GM18519 (cell line): ENCODE measurements around the gene SNAP29.
"Not testable (repeated sequence)": the region's sequence is repeated elsewhere in the genome, so short reads cannot be mapped to it uniquely, and the experiment has no call there.

ENCODE experiments used
- ATAC-seq: cut with Tn5 transposase; IDR thresholded peaks from one replicate; pipeline ENCODE4 v1.9.1; 2021; ENCODE audit warnings: mild to moderate bottlenecking, moderate library complexity; ENCODE audit not compliant: unreplicated experiment, low FRiP score

SNAP29 gene

GRCh38 chr22:20926243-20926642, 67.4 kb downstream of the SNAP29 start:
- ATAC-seq = no peak

GRCh38 chr22:20927940-20928572, 69.2 kb downstream of the SNAP29 start:
- no peak for ATAC-seq

GRCh38 chr22:20928573-20928967, 69.8 kb downstream of the SNAP29 start:
- no peak for ATAC-seq

DNA sequence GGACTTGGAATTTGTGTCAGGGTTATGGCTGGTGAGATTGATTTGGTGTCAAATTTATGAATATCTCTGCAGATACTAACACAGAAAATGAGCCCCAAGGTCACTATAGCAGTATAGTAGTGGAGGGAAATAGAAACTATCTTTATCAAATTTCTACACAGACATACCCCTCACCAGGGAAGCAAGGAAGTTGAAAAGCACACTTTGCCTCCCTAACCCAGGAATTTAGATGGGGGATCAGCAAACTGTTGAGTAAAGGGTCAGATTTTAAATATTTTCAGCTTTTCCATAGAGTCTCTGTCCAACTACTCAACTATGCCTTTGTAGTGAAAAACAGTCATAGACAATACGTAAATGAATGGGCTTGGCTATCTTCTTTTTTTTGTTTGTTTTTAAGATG, 71.2 kb downstream of the SNAP29 start:
- no peak for ATAC-seq

- ATAC-seq = not testable (repeated sequence)
Observed at GRCh38 chr22:20930435-20930834, 71.6 kb downstream of the SNAP29 start.

- no peak for ATAC-seq
Observed at GRCh38 chr22:20931126-20931654, 72.4 kb downstream of the SNAP29 start.

GRCh38 chr22:20933910-20934309, 75.1 kb downstream of the SNAP29 start:
- no peak for ATAC-seq

DNA sequence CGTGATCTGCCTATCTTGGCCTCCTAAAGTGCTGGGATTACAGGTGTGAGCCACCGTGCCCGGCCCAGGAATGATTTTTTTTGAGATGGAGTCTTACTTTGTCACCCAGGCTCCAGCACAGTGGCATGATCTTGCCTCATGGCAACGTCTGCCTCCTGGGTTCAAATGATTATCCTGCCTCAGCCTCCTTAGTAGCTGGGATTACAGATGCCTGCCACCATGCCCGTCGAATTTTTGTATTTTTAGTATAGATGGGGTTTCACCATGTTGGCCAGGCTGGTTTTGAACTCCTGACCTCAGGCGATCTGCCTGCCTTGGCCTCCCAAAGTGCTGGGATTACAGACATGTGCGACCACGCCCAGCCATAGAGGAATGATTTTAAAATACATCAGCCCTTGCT, 76.2 kb downstream of the SNAP29 start:
- not testable (repeated sequence) for ATAC-seq

DNA sequence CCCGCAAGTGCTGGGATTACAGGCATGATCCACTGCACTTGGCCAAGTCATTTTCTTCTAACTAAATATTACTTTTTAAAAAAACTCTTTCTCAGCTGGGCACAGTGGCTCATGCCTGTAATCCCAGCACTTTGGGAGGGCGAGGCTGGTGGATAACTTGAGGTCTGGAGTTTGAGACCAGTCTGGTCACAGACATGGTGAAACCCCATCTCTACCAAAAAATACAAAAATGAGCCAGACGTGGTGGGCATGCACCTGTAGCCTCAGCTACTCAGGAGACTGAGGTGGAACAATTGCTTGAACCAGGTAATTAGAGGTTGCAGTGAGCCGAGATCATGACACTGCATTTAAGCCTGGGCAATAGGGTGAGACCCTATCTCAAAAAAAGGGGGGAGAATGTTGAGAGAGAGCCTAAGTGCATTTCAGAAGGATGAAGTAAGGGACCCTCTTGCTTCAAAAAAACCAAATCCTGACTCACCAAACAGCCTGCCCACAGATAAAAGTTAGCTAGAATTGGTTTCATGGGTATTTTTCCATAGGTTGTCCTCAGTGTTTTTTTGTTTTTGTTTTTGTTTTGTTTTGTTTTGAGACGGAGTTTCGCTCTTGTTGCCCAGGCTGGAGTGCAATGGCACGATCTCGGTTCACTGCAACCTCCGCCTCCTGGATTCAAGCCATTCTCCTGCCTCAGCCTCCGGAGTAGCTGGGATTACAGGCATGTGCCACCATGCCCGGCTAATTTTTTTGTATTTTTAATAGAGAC, 77.2 kb downstream of the SNAP29 start:
- not testable (repeated sequence) for ATAC-seq

GRCh38 chr22:20937031-20937793, 78.4 kb downstream of the SNAP29 start:
- ATAC-seq = no peak

GRCh38 chr22:20937794-20938671, 79.2 kb downstream of the SNAP29 start:
- no peak for ATAC-seq

DNA sequence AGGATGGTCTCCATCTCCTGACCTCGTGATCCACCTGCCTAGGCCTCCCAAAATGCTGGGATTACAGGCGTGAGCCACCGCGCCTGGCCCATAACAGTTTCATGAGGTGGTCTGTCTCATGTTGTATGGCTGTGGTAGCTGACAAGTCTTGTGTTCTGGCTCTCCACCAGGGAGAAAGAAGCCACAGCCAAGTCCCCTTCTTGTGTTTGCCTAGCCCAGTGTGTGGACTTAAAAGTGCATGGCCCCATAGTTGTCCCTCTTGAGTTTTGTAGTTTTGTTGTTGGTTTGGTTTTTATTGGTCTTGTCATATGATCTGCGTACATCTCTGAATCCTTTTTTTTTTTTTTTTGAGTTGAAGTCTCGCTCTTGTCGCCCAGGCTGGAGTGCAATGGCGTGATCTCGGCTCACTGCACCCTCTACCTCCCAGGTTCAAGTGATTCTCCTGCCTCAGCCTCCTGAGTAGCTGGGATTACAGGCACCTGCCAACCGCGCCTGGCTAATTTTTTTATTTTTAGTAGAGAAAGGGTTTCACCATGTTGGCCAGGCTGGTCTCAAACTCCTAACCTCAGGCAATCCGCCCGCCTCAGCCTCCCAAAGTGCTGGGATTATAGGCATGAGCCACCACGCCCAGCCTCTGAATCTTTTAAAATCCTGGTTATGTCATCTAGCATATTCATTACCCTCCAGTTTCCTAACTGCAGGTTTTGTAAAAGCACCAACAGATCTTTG, 80.8 kb downstream of the SNAP29 start:
- not testable (repeated sequence) for ATAC-seq

- ATAC-seq = no peak
Observed at GRCh38 chr22:20940186-20940651, 81.4 kb downstream of the SNAP29 start.
